HepG2 (cell line): ENCODE results near the gene IRF3. TPM values are rescaled to one million over a fixed set of nuclear protein-coding genes. Genes with fewer than 3 reads are reported as not detected.

Experiments used
- CBX1 ChIP-seq: IDR thresholded peaks from one replicate; pipeline ENCODE4 v1.6.1; 2016; ENCODE audit warnings: antibody characterized with exemption, low read depth
- CHD2 ChIP-seq: IDR thresholded peaks from 2 replicates; pipeline ENCODE4 v1.6.1; 2011; ENCODE audit warnings: low read depth, low read length, improper control_type of control experiment
- HES4 ChIP-seq: sonication (generic); formaldehyde crosslinking; IDR thresholded peaks from 2 replicates; pipeline ENCODE4 v1.9.0; 2021; ENCODE audit warnings: mild to moderate bottlenecking, missing genetic modification reagents, borderline replicate concordance
- KLF13 ChIP-seq: sonication (generic); formaldehyde crosslinking; IDR thresholded peaks from 2 replicates; pipeline ENCODE4 v1.4.0; 2020; ENCODE audit warnings: mild to moderate bottlenecking, missing genetic modification reagents
- MAF1 ChIP-seq: sonication (generic); formaldehyde crosslinking; IDR thresholded peaks from 2 replicates; pipeline ENCODE4 v1.5.0; 2020; ENCODE audit warnings: missing genetic modification reagents, borderline replicate concordance
- MBD4 ChIP-seq: IDR thresholded peaks from 2 replicates; pipeline ENCODE4 v1.6.1; 2012; ENCODE audit warnings: low read length, inconsistent platforms, borderline replicate concordance
- MTA3 ChIP-seq: sonication (generic); formaldehyde crosslinking; IDR thresholded peaks from 2 replicates; pipeline ENCODE4 v1.4.0; 2020; ENCODE audit warnings: missing genetic modification reagents
- PPARG ChIP-seq: conservative IDR thresholded peaks from 2 replicates; pipeline ENCODE4 v1.6.1; 2016; ENCODE audit warnings: missing biosample characterization, missing genetic modification reagents
- SIX1 ChIP-seq: sonication (generic); formaldehyde crosslinking; IDR thresholded peaks from 2 replicates; pipeline ENCODE4 v1.4.0; 2020; ENCODE audit warnings: missing genetic modification reagents, borderline replicate concordance
- SMAD1 ChIP-seq: sonication (generic); formaldehyde crosslinking; IDR thresholded peaks from 2 replicates; pipeline ENCODE4 v1.4.0; 2020; ENCODE audit warnings: missing genetic modification reagents, low read depth, mild to moderate bottlenecking, borderline replicate concordance
- SMAD9 ChIP-seq: sonication (generic); formaldehyde crosslinking; IDR thresholded peaks from 2 replicates; pipeline ENCODE4 v1.5.1; 2020; ENCODE audit warnings: mild to moderate bottlenecking, missing genetic modification reagents
- TAF15 ChIP-seq: fragments of 200-400 bp; formaldehyde crosslinking; IDR thresholded peaks from one replicate; pipeline ENCODE4 v1.6.1; 2018; ENCODE audit warnings: mild to moderate bottlenecking, low read depth, low read length; ENCODE audit not compliant: poor library complexity, severe bottlenecking
- ZBTB1 ChIP-seq: sonication (generic); formaldehyde crosslinking; IDR thresholded peaks from 2 replicates; pipeline ENCODE4 v1.4.0; 2020; ENCODE audit warnings: missing genetic modification reagents, borderline replicate concordance
- ZBTB8A ChIP-seq: sonication (generic); formaldehyde crosslinking; IDR thresholded peaks from 2 replicates; pipeline ENCODE4 v1.4.0; 2020; ENCODE audit warnings: mild to moderate bottlenecking, low read depth, missing genetic modification reagents, borderline replicate concordance
- polyA plus RNA-seq, 8 experiments: library from polyadenylated mRNA; depleted of rRNA in 3 of 8; stranded (reverse) in 7 of 8; unstranded in 1 of 8; fragments of >200 nt; fragmentation: Illumina TruSeq in 4 of 8; extraction: Trizol in 4 of 8; gene quantifications; 2 replicates each; pipeline versions ENCODE4 v1.2.1 to v1.2.3, GENCODE V29; 2011 to 2016; ENCODE audit warnings: low read depth in 4 of 8, missing spikeins in 1 of 8, mixed read lengths in 1 of 8; ENCODE audit not compliant: insufficient read depth in 1 of 8
- total RNA-seq, 5 experiments: library from RNA; depleted of rRNA; stranded (reverse); fragments of >200 nt; fragmentation: Illumina TruSeq; extraction: Trizol; gene quantifications; 2 replicates each; pipeline ENCODE4 v1.2.3, GENCODE V29; 2016; ENCODE audit warnings: low read depth in 1 of 5
- TF ChIP-seq, protein P1 (sequence below): sonication (generic); formaldehyde crosslinking; IDR thresholded peaks from 2 replicates; pipeline ENCODE4 v1.5.0; 2020; ENCODE audit warnings: mild to moderate bottlenecking, missing genetic modification reagents, borderline replicate concordance
- TF ChIP-seq, protein P2 (sequence below): sonication (generic); formaldehyde crosslinking; IDR thresholded peaks from 2 replicates; pipeline ENCODE4 v1.5.0; 2020; ENCODE audit warnings: missing genetic modification reagents, mild to moderate bottlenecking, borderline replicate concordance
- TF ChIP-seq, protein P3 (sequence below): sonication (generic); formaldehyde crosslinking; IDR thresholded peaks from 2 replicates; pipeline ENCODE4 v1.4.0; 2020; ENCODE audit warnings: missing genetic modification reagents, mild to moderate bottlenecking, borderline replicate concordance

The IRF3 gene
- total and polyA plus RNA-seq, 2 of the 13 experiments (the other 11 are each of a cell fraction or from before 2014, with no cell fraction given), result 61.9 to 65.5 TPM

DNA sequence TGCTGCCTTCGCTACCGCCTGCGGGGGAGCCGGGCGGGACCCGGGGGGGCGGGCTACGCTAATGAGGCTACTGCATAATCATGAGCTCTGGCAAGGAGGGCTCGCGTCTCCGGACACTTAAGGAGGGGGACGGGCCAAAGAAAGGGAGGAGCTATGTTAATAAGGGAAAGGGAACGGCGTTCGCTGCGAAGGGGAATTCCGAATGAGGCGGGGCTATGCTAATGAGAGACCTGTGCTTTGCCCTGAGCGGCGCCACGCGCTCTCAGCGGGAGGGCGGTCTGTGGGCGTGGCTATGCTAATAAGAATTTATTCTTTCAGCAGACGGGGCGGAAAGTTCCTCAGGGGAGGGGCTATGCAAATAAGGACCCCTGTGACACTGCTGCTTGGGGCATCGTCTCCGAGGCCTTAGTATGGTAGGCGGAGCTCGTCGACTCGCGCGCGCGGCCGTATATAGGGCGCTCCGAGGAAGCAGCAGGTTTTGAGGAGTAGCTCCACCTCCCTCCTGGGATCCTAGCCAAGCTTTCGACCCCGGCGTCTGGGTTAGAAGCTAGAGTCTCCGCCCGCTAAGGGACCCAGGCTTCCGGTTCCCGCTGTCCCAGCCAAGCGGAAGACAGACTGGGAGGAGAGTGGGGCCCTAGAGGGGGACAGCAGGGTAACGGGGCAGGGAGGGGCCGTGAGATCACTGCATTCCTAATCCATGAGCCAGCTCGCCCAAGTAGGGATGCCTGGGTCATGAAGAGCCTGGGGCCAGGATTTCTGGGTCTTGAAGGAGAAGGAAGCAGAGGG, 25.4 kb downstream of the IRF3 start, which contains the start of gene RRAS (continued):
- TF ChIP-seq, protein P1, sequence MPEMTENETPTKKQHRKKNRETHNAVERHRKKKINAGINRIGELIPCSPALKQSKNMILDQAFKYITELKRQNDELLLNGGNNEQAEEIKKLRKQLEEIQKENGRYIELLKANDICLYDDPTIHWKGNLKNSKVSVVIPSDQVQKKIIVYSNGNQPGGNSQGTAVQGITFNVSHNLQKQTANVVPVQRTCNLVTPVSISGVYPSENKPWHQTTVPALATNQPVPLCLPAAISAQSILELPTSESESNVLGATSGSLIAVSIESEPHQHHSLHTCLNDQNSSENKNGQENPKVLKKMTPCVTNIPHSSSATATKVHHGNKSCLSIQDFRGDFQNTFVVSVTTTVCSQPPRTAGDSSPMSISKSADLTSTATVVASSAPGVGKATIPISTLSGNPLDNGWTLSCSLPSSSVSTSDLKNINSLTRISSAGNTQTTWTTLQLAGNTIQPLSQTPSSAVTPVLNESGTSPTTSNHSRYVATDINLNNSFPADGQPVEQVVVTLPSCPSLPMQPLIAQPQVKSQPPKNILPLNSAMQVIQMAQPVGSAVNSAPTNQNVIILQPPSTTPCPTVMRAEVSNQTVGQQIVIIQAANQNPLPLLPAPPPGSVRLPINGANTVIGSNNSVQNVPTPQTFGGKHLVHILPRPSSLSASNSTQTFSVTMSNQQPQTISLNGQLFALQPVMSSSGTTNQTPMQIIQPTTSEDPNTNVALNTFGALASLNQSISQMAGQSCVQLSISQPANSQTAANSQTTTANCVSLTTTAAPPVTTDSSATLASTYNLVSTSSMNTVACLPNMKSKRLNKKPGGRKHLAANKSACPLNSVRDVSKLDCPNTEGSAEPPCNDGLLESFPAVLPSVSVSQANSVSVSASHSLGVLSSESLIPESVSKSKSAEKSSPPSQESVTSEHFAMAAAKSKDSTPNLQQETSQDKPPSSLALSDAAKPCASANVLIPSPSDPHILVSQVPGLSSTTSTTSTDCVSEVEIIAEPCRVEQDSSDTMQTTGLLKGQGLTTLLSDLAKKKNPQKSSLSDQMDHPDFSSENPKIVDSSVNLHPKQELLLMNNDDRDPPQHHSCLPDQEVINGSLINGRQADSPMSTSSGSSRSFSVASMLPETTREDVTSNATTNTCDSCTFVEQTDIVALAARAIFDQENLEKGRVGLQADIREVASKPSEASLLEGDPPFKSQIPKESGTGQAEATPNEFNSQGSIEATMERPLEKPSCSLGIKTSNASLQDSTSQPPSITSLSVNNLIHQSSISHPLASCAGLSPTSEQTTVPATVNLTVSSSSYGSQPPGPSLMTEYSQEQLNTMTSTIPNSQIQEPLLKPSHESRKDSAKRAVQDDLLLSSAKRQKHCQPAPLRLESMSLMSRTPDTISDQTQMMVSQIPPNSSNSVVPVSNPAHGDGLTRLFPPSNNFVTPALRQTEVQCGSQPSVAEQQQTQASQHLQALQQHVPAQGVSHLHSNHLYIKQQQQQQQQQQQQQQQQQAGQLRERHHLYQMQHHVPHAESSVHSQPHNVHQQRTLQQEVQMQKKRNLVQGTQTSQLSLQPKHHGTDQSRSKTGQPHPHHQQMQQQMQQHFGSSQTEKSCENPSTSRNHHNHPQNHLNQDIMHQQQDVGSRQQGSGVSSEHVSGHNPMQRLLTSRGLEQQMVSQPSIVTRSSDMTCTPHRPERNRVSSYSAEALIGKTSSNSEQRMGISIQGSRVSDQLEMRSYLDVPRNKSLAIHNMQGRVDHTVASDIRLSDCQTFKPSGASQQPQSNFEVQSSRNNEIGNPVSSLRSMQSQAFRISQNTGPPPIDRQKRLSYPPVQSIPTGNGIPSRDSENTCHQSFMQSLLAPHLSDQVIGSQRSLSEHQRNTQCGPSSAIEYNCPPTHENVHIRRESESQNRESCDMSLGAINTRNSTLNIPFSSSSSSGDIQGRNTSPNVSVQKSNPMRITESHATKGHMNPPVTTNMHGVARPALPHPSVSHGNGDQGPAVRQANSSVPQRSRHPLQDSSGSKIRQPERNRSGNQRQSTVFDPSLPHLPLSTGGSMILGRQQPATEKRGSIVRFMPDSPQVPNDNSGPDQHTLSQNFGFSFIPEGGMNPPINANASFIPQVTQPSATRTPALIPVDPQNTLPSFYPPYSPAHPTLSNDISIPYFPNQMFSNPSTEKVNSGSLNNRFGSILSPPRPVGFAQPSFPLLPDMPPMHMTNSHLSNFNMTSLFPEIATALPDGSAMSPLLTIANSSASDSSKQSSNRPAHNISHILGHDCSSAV (CRISPR knock-in tag), result no peak
- TF ChIP-seq PPARG (CRISPR knock-in tag) (peak; percentile 77), TAF15 (no peak), HES4 (no peak), MTA3 (CRISPR knock-in tag) (no peak), MBD4 (no peak), SIX1 (CRISPR knock-in tag) (no peak), CBX1 (peak; percentile 33), SMAD9 (CRISPR knock-in tag) (no peak), KLF13 (CRISPR knock-in tag) (no peak), MAF1 (CRISPR knock-in tag) (no peak), SMAD1 (0 out of 2 replicates have a peak, but pooled peaks have one; percentile 37), ZBTB8A (CRISPR knock-in tag) (no peak), ZBTB1 (CRISPR knock-in tag) (no peak), CHD2 (no peak)
- TF ChIP-seq, protein P2, sequence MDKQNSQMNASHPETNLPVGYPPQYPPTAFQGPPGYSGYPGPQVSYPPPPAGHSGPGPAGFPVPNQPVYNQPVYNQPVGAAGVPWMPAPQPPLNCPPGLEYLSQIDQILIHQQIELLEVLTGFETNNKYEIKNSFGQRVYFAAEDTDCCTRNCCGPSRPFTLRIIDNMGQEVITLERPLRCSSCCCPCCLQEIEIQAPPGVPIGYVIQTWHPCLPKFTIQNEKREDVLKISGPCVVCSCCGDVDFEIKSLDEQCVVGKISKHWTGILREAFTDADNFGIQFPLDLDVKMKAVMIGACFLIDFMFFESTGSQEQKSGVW (CRISPR knock-in tag), result no peak
- TF ChIP-seq, protein P3, sequence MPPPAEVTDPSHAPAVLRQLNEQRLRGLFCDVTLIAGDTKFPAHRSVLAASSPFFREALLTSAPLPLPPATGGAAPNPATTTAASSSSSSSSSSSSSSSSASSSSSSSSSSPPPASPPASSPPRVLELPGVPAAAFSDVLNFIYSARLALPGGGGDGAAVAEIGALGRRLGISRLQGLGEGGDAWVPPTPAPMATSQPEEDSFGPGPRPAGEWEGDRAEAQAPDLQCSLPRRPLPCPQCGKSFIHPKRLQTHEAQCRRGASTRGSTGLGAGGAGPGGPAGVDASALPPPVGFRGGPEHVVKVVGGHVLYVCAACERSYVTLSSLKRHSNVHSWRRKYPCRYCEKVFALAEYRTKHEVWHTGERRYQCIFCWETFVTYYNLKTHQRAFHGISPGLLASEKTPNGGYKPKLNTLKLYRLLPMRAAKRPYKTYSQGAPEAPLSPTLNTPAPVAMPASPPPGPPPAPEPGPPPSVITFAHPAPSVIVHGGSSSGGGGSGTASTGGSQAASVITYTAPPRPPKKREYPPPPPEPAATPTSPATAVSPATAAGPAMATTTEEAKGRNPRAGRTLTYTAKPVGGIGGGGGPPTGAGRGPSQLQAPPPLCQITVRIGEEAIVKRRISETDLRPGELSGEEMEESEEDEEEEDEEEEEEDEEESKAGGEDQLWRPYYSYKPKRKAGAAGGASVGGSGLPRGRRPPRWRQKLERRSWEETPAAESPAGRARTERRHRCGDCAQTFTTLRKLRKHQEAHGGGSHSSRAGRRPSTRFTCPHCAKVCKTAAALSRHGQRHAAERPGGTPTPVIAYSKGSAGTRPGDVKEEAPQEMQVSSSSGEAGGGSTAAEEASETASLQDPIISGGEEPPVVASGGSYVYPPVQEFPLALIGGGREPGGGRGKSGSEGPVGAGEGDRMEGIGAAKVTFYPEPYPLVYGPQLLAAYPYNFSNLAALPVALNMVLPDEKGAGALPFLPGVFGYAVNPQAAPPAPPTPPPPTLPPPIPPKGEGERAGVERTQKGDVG (CRISPR knock-in tag), result no peak
